ENCODE results near the gene PKP1.

DNA sequence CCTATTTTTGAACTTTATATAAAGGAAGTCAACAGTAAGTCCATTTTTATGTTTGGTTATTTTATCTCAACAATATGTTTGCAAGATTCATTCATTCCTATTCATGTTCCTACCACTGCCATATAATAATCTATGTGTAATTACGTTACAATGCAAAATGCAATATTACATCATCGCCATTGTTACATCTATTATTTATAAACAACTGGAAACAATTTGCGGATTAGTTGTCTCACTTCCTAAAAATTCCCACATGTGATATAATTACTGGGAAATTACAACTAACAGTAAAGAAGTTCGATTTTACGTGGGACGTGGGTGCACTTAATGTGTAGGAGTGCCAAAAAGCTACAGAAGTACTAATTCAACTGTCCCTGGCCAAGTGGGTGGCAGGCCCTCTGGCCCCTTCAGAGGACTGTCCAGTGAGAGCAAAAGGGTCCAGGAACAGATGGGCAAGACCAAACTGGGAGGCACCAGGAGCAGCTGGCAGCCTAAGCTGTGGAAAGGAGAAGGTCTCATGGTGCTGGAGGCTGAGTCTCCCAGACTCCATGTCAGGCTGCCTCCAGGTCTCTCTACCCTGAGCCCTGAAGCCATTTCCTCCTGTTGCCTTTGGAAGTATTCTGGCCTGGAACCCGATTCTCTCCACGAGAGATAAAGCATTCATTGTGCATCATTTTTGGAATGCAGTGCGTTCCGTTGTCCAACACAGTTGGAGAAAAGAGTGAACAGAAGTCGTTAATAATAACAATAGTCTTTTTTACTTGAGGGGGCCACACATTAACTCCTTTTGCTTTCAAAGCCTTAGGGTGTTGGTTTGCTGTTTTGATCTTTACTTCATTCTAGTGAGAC lies 51.2 kb downstream of the PKP1 start:
- TF ChIP-seq FOS (IDR thresholded peaks at IDR 0.05; ENCODE audit: borderline replicate concordance, insufficient read depth, low read length) = no peak
- TF ChIP-seq, protein P1, sequence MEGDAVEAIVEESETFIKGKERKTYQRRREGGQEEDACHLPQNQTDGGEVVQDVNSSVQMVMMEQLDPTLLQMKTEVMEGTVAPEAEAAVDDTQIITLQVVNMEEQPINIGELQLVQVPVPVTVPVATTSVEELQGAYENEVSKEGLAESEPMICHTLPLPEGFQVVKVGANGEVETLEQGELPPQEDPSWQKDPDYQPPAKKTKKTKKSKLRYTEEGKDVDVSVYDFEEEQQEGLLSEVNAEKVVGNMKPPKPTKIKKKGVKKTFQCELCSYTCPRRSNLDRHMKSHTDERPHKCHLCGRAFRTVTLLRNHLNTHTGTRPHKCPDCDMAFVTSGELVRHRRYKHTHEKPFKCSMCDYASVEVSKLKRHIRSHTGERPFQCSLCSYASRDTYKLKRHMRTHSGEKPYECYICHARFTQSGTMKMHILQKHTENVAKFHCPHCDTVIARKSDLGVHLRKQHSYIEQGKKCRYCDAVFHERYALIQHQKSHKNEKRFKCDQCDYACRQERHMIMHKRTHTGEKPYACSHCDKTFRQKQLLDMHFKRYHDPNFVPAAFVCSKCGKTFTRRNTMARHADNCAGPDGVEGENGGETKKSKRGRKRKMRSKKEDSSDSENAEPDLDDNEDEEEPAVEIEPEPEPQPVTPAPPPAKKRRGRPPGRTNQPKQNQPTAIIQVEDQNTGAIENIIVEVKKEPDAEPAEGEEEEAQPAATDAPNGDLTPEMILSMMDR (IDR thresholded peaks at IDR 0.05; ENCODE audit: extremely low read depth in 1 of 2, insufficient read depth in 1 of 2, low read depth in 1 of 2, low read length in 2 of 2) = no peak
- no peak for TF ChIP-seq POLR2A (IDR thresholded peaks at IDR 0.05; ENCODE audit: low read depth, low read length)
- TF ChIP-seq MYC (IDR thresholded peaks at IDR 0.05; ENCODE audit: low read depth, low read length) = no peak
- no peak for TF ChIP-seq GATA2 (IDR thresholded peaks at IDR 0.05; ENCODE audit: insufficient read depth, insufficient read length, low read depth, low read length)
- no peak for TF ChIP-seq EZH2 (IDR thresholded peaks at IDR 0.05; ENCODE audit: borderline replicate concordance, low read depth, low read length, severe bottlenecking)
- TF ChIP-seq, protein P2, sequence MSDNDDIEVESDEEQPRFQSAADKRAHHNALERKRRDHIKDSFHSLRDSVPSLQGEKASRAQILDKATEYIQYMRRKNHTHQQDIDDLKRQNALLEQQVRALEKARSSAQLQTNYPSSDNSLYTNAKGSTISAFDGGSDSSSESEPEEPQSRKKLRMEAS (IDR thresholded peaks at IDR 0.05; ENCODE audit: insufficient read depth, insufficient read length) = no peak
